Astrocyte of the spinal cord (primary cell): ENCODE results near the gene CEP152.

Source experiments
- DNase-seq: peaks from one replicate; pipeline ENCODE4 v3.0.0; 2011; ENCODE audit warnings: low read depth, low spot score
- H3K4me3 ChIP-seq: 2 replicates; pipeline ENCODE4 v1.5.1; 2011; ENCODE audit warnings: low read depth, mild to moderate bottlenecking, low read length, moderate library complexity
- CTCF ChIP-seq: IDR thresholded peaks from 2 replicates; pipeline ENCODE4 v1.5.1; 2012; ENCODE audit warnings: low read depth, mild to moderate bottlenecking, low read length, inconsistent platforms
- in situ Hi-C: cut with HindIII; loops from 2 replicates; pipeline ENCODE4 v1.10.0; 2017; ENCODE audit warnings: low sequenced_read_pairs

The CEP152 gene

GRCh38 chr15:48710952-48711495, 99.8 kb downstream of the CEP152 start:
- no peak overlapping the region for H3K4me3 ChIP-seq
- TF ChIP-seq CTCF = no peak
- no peak for DNase-seq
- in situ Hi-C loops = no loop called here

- H3K4me3 ChIP-seq = no peak overlapping the region
- in situ Hi-C loops = no loop called here
- no peak for DNase-seq
- no peak for TF ChIP-seq CTCF
Measured at GRCh38 chr15:48708641-48709040, 102.2 kb downstream of the CEP152 start.

GRCh38 chr15:48705381-48705780, 105.5 kb downstream of the CEP152 start:
- in situ Hi-C loops = no loop called here
- no peak overlapping the region for H3K4me3 ChIP-seq
- DNase-seq = no peak
- no peak for TF ChIP-seq CTCF

- H3K4me3 ChIP-seq = no peak overlapping the region
- in situ Hi-C loops = no loop called here
- no peak for TF ChIP-seq CTCF
- peak; percentile 79 for DNase-seq
Measured at GRCh38 chr15:48703544-48703943, 107.3 kb downstream of the CEP152 start.

- no peak for TF ChIP-seq CTCF
- no peak overlapping the region for H3K4me3 ChIP-seq
- peak; percentile 43 for DNase-seq
- in situ Hi-C loops = no loop called here
Measured at GRCh38 chr15:48702569-48703236, 108.2 kb downstream of the CEP152 start.

GRCh38 chr15:48696627-48697312, 114.1 kb downstream of the CEP152 start:
- no peak for TF ChIP-seq CTCF
- in situ Hi-C loops = no loop called here
- DNase-seq = peak; percentile 45
- H3K4me3 ChIP-seq = no peak overlapping the region
